Measurements from ENCODE around the gene CLDN14. TPM values are rescaled to one million over a fixed set of nuclear protein-coding genes. Genes with fewer than 3 reads are reported as not detected.

Gene CLDN14
- total and polyA plus RNA-seq, 2 experiments from 2014 or later = not detected

- no peak for TF ChIP-seq EZH2 (IDR thresholded peaks at IDR 0.05; ENCODE audit: low read depth, unreplicated experiment)
- TF ChIP-seq ZNF114 (CRISPR knock-in tag; IDR thresholded peaks at IDR 0.05) = no peak
- TF ChIP-seq, protein P1, sequence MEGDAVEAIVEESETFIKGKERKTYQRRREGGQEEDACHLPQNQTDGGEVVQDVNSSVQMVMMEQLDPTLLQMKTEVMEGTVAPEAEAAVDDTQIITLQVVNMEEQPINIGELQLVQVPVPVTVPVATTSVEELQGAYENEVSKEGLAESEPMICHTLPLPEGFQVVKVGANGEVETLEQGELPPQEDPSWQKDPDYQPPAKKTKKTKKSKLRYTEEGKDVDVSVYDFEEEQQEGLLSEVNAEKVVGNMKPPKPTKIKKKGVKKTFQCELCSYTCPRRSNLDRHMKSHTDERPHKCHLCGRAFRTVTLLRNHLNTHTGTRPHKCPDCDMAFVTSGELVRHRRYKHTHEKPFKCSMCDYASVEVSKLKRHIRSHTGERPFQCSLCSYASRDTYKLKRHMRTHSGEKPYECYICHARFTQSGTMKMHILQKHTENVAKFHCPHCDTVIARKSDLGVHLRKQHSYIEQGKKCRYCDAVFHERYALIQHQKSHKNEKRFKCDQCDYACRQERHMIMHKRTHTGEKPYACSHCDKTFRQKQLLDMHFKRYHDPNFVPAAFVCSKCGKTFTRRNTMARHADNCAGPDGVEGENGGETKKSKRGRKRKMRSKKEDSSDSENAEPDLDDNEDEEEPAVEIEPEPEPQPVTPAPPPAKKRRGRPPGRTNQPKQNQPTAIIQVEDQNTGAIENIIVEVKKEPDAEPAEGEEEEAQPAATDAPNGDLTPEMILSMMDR (conservative IDR thresholded peaks at IDR 0.05; ENCODE audit: low read depth in 2 of 2) = no peak
- no peak for TF ChIP-seq POLR2AphosphoS5 (IDR thresholded peaks at IDR 0.05; ENCODE audit: low read depth)
- Histone ChIP-seq H3K36me3 (ENCODE audit: insufficient read depth) (no peaks in the 10 kb centered on the region), H3K9me2 (ENCODE audit: insufficient read depth) (no peaks in the 10 kb centered on the region), H3K4me1 (ENCODE audit: insufficient read depth) (no peaks in the 10 kb centered on the region), H3F3A (replicated peaks; ENCODE audit: low read depth) (no peaks in the 10 kb centered on the region), H3K27me3 (ENCODE audit: insufficient read depth) (no peaks in the 10 kb centered on the region), H2AFZ (no peak overlapping the region), H3K4me2 (no peak overlapping the region), H3K27ac (ENCODE audit: low read depth) (no peak overlapping the region), H4K20me1 (replicated peaks; ENCODE audit: insufficient read depth) (no peaks in the 10 kb centered on the region), H3K4me3 (no peak overlapping the region), H3K79me2 (replicated peaks; ENCODE audit: insufficient read depth) (no peaks in the 10 kb centered on the region)
- Mint-ChIP-seq H3K4me3 (no peak overlapping the region), H3K9me3 (no peaks in the 10 kb centered on the region), H3K27ac (no peak overlapping the region), H3K4me1 (no peaks in the 10 kb centered on the region), H3K36me3 (ENCODE audit: low read depth) (no peaks in the 10 kb centered on the region), H3K27me3 (ENCODE audit: insufficient read depth, low read depth, poor library complexity) (peaks cover 5% of the 10 kb centered on the region)
- ATAC-seq = no peak
- DNase-seq (ENCODE audit: low spot score) = no peak
Measured at GRCh38 chr21:36485476-36485875, 5.6 kb upstream of the CLDN14 start.

GRCh38 chr21:36483095-36483494 is 3.2 kb upstream of the CLDN14 start:
- no peaks in the 10 kb centered on the region for H3K27me3 ChIP-seq (ENCODE audit: insufficient read depth)
- no peaks in the 10 kb centered on the region for H3K4me1 ChIP-seq (ENCODE audit: insufficient read depth)
- no peaks in the 10 kb centered on the region for H3K9me3 Mint-ChIP-seq
- no peak overlapping the region for H2AFZ ChIP-seq
- no peaks in the 10 kb centered on the region for H3F3A ChIP-seq (replicated peaks; ENCODE audit: low read depth)
- H3K36me3 Mint-ChIP-seq (ENCODE audit: low read depth) = no peaks in the 10 kb centered on the region
- H3K27ac Mint-ChIP-seq = no peak overlapping the region
- H3K9me2 ChIP-seq (ENCODE audit: insufficient read depth) = no peaks in the 10 kb centered on the region
- H3K4me3 Mint-ChIP-seq = no peak overlapping the region
- H3K36me3 ChIP-seq (ENCODE audit: insufficient read depth) = no peaks in the 10 kb centered on the region
- H3K4me2 ChIP-seq = no peak overlapping the region
- no peaks in the 10 kb centered on the region for H4K20me1 ChIP-seq (replicated peaks; ENCODE audit: insufficient read depth)
- no peaks in the 10 kb centered on the region for H3K79me2 ChIP-seq (replicated peaks; ENCODE audit: insufficient read depth)
- TF ChIP-seq ZNF462 (CRISPR knock-in tag; IDR thresholded peaks at IDR 0.05) (no peak), ETS1 (IDR thresholded peaks at IDR 0.05) (no peak), POLR2AphosphoS5 (IDR thresholded peaks at IDR 0.05; ENCODE audit: low read depth) (no peak), REST (IDR thresholded peaks at IDR 0.05; ENCODE audit: unreplicated experiment) (no peak), JUNB (IDR thresholded peaks at IDR 0.05; ENCODE audit: unreplicated experiment) (no peak)
- no peak overlapping the region for H3K4me3 ChIP-seq
- H3K27ac ChIP-seq (ENCODE audit: low read depth) = no peak overlapping the region
- ATAC-seq (no peak), DNase-seq (ENCODE audit: low spot score) (no peak)
- peaks cover 5% of the 10 kb centered on the region for H3K27me3 Mint-ChIP-seq (ENCODE audit: insufficient read depth, low read depth, poor library complexity)
- no peaks in the 10 kb centered on the region; the same call in 2 of the 3 replicates for H3K4me1 Mint-ChIP-seq
